Measurements from ENCODE around the gene MAML2.

MAML2 gene

GRCh38 chr11:96339706-96340554 lies 3.1 kb downstream of the MAML2 start:
- DNase-seq (ENCODE audit: low read depth in 2 of 2) = no peak

DNA sequence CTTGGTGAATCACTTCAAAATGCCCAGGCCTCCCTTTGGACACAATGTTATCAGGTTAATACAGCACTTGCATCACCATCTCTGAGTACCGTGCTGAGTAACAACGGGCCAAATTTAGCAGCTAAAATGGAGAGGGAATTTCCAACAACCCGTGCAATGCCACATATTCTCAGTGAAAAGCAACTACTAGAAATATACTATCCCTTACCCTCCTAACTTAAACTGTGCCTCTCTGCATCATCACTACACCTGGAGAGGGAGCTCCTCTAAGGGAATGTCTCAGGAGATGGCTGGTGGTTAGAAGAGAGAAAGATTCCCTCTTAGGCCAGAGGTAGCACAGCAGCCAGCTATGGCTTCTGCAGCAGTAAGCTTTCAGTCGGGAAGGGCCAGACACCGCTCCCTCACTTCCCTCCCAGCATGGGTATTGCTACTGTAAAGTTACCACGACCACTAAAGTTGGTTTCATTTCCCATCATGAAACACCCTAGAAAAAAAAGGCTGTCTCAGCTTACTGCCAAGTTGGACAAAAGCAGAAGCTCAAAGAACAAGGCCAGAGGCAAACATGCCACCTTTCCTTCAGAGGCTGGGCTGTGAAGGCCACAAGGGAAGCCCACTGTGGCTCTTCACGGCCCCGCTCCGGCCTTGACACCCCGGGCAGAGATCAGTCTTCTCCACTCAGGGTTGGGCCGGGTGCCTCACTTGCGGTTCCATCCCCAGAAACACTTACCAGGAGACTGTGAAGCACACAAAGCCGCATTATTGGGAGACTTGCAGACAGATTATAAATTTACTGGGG lies 3.9 kb downstream of the MAML2 start:
- DNase-seq (ENCODE audit: low read depth in 2 of 2) = no peak

- no peak for DNase-seq (ENCODE audit: low read depth in 2 of 2)
Observed at GRCh38 chr11:96337541-96338431, 5.2 kb downstream of the MAML2 start.

DNA sequence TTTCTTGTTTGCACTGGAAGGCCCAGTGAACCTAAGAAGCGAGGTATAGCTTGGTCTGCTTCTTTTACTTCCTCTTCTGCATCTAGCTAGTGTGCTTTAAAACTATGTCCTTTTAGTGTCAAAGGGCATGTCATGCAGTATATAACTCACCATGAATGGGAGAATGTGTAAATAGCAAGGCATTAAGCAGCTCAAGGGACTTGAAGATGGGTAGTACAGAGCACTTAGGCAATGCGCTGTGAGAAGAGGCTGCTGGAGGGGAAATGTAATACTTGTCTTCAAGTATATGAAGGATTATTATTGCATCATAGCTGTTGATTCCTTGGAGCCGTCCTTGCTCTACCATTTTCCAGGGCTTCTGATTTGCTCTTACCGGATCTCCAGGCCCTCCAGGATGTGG lies 7.6 kb downstream of the MAML2 start:
- DNase-seq (ENCODE audit: low read depth in 2 of 2) = no peak

GRCh38 chr11:96334219-96334618 lies 8.8 kb downstream of the MAML2 start:
- no peak for DNase-seq (ENCODE audit: low read depth in 2 of 2)

DNA sequence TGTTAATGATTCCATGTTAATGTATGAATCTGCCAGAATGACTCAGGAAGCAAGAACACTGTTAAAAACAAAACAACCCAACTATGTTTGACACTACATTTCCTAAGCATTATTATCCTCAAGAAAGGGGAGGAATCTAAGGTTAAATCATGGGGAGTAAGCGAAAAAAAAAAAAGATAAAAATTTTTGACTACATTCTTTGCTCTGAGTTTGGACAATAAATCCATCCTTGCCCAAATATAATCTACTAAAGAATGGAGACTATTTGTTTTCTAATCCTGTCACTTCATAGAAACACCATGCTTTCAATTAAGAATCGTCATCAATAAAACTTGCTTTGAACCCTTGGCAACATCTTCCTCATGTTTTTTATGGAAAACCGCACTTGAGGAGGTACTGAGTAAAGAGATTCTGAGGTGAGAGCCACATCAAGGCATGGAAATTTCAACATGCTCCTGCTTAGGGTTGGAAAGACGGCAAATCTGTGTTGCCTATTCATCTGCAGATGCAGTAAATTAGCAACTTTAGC lies 9.7 kb downstream of the MAML2 start:
- no peak for DNase-seq (ENCODE audit: low read depth in 2 of 2)

- no peak for DNase-seq (ENCODE audit: low read depth in 2 of 2)
Observed at GRCh38 chr11:96332126-96332771, 10.7 kb downstream of the MAML2 start.

DNA sequence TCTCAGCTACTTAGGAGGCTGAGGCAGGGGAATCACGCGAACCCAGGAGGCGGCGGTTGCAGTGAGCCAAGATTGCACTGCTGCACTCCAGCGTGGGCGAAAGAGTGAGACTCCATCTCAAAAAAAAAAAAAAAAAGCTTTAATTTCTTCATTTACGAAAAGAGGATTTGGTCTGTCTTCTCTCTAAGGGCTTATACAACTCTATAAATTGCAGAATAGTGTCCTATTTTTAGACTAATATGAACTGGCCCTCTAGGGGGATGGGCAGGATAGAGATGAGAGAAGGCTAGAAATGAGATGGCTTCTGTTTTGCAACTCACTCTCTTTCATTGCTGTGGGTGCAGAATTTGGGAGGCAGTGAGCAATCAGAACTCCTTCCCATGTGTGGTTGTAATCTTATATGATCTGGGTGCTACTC lies 11.3 kb downstream of the MAML2 start:
- no peak for DNase-seq (ENCODE audit: low read depth in 2 of 2)

- no peak for DNase-seq (ENCODE audit: low read depth in 2 of 2)
Observed at GRCh38 chr11:96330511-96330859, 12.5 kb downstream of the MAML2 start.

GRCh38 chr11:96329855-96330510 lies 13.0 kb downstream of the MAML2 start:
- no peak for DNase-seq (ENCODE audit: low read depth in 2 of 2)

- DNase-seq (ENCODE audit: low read depth in 2 of 2) = no peak
Observed at GRCh38 chr11:96329419-96329818, 13.6 kb downstream of the MAML2 start.

GRCh38 chr11:96328395-96329010 lies 14.5 kb downstream of the MAML2 start:
- no peak for DNase-seq (ENCODE audit: low read depth in 2 of 2)

DNA sequence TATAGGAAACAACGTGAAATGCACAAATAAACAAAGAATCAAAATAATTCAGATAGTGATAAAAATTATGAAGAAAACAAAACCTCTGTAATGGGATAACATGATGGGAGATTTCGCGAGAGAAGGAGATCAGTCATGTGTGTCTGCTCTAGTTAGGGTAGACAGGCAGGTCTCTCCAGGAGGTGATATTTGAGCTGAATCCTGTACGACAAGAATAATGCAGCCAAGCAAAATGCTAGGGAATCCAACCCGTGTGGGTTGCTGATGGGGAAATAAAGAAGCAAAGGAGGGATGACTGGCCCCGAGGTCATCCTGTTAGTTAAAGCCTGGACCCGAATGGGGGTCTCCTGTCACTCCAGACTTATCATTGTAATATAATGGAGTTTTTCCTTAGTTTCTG lies 16.0 kb downstream of the MAML2 start:
- DNase-seq (ENCODE audit: low read depth in 2 of 2) = no peak

GRCh38 chr11:96324912-96325311 lies 18.1 kb downstream of the MAML2 start:
- no peak for DNase-seq (ENCODE audit: low read depth in 2 of 2)

DNA sequence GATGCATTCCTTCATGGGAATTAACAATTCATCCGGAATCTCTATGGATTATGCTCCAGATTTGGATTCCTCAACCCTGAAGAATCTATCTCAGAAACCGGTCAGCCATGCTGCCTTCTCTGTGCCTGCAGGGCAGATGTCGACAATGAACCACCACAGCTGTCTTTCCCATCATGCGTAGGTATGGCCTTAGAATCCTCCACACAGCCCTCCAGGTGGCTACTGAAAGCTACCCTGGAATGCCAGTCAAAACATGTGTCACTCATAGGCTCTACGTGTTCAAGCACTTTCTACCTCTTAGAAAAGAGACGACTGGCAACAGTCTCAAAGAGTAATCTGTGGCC lies 19.4 kb downstream of the MAML2 start:
- no peak for DNase-seq (ENCODE audit: low read depth in 2 of 2)

DNA sequence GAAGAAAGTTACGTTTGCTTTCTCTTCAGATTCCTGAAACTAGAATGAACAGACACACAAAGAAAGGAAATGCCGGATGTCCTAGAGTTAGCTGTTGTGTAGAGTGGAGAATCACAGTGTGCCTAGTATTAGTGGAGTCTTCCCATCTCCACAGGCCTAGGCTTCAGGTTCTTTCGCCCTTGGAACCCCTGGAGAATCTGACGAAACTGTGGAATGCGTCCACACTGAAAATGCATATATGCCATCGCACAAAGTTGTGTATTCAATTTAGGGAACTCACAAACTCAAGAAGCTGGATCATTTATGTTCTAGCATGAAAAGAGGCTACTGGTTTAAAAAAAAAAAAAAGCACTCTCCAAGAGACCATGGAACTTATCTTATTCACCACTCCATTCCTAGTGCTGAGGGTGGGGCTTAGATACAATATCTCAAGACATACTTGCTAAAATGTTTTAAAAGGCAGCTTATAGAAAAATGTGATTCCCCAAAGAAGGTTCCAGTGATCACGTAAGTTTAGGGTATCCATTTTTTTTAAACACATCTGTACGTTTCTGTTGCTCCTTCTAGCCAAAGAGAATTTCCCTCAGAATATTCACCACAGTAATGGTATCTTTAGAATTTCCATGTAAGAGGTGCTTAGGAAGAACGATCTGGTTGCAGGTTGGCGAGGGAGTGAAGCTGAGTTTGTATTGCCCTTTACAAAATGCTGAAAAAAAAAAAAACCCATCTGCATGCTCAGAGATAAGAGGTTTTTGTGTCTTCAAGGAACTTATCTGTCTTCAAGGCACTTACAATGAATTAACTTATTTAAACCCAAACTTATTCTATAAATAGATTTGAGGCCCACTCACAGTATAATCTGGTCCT lies 20.0 kb downstream of the MAML2 start:
- DNase-seq (ENCODE audit: low read depth in 2 of 2) = no peak

GRCh38 chr11:96321091-96321490 lies 21.9 kb downstream of the MAML2 start:
- DNase-seq (ENCODE audit: low read depth in 2 of 2) = no peak

DNA sequence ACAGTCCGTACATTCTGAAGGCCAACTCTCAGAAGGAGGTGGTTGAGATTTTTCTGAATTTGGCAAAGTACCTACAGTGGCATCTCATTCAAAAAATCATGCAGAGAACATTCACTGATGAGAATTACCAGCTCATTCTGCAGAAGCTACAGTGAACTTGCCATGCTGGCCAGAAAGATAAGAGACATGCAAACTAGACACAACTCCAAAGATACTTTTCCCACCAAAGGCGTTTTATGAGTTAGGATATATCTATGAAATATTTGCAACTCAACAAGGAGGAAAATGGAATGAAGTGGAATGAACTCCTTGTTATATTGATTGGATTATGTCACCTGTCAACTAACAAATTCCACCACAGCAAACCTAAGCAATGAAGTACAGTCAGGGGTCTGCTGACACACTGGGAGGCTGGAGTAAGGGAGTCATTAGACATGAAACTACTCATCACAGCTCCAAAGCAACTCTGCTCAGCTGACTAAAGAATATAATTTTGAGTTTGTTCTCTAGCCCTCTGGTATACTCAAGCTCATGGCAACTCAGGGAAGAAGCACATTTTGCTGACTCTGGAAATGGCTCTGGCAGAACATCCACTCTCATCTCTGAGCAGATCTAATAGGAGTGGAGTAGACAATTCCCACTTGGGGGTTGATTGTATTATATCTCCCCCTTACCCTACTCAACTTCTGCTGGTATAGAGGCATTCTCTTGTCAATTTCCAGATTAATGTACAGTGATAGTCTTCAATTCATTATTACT lies 22.9 kb downstream of the MAML2 start:
- DNase-seq (ENCODE audit: low read depth in 2 of 2) = no peak

DNA sequence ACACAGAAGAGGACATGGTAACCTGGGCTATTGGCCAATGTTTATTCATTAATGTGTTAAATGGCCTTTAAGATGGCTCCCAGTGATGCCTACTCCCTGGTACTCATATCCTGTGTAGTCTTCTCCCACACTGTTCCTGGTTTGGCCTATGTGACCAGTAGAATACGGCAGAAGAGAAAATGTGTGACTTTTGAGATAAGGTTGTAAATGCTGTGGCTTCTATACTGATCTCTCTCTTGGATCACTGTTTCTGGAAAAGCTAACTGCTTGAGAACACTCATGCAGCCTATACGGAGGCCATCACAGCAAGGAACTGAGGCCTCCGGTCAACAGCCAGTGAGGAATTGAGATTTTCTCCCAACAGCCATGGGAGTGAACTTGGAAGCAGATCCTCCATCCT lies 24.1 kb downstream of the MAML2 start:
- DNase-seq (ENCODE audit: low read depth in 2 of 2) = no peak
